HepG2 (cell line): ENCODE measurements around the gene OLFM3. TPM values are rescaled to one million over a fixed set of nuclear protein-coding genes. Genes with fewer than 3 reads are reported as not detected.

ENCODE experiments used
- ATAC-seq: fragments of 200-7000 bp; cut with Tn5 transposase; 3 replicates; pipeline ENCODE4 v1.9.1; 2020; ENCODE audit warnings: mild to moderate bottlenecking, moderate library complexity
- BruUV-seq: library from RNA; stranded (reverse); fragments of 400-500 nt; replicated peaks from 2 replicates; lab custom pipeline; 2021; lab: Mats Ljungman, UMichigan
- CTCF ChIA-PET: fragments of 300-600 bp; formaldehyde crosslinking; extraction: SDS; loops from one replicate; lab custom pipeline; 2021; ENCODE audit warnings: low total read pairs, inconsistent platforms, low intra/inter-chr PET ratio; lab: Yijun Ruan, JAX
- POLR2A ChIA-PET: fragments of 350-600 bp; sonication (Branson Sonifier 250); formaldehyde crosslinking; loops from one replicate; lab custom pipeline; 2020; ENCODE audit warnings: antibody characterized with exemption, inconsistent platforms; lab: Yijun Ruan, JAX
- DNase-seq: peaks from one replicate; pipeline ENCODE4 v3.0.0-alpha.2; 2015; ENCODE audit warnings: low spot score
- FAIRE-seq: peaks from 3 replicates; lab custom pipeline; 2011; peaks lifted over from hg19 to GRCh38; lab: Jason Lieb, UNC
- H2AFZ ChIP-seq: one replicate; pipeline ENCODE4 v1.6.1; 2011; ENCODE audit warnings: low read length, inconsistent platforms
- H3K27ac ChIP-seq: fragments of 300-600 bp; 3 replicates; pipeline ENCODE4 v1.8.0; 2011; ENCODE audit warnings: mixed run types, mild to moderate bottlenecking, mixed read lengths, low read length, inconsistent platforms; ENCODE audit not compliant: insufficient read depth; ENCODE audit errors: extremely low read length
- H3K27me3 ChIP-seq, 2 experiments: fragments of 200-600 bp in 1 of 2; 2 replicates in 1 of 2; 3 replicates in 1 of 2; pipeline versions ENCODE4 v1.6.0 to v1.8.0; 2011; ENCODE audit warnings: low read length in 2 of 2, mild to moderate bottlenecking in 2 of 2, moderate library complexity in 2 of 2, inconsistent platforms in 1 of 2; ENCODE audit not compliant: insufficient read depth in 2 of 2, control insufficient read depth in 1 of 2
- H3K36me3 ChIP-seq, 2 experiments: fragments of 200-600 bp in 1 of 2; replicated peaks in 1 of 2; 2 replicates in 1 of 2; 3 replicates in 1 of 2; pipeline versions ENCODE4 v1.5.1 to v1.8.0; 2011; ENCODE audit warnings: low read length in 2 of 2, inconsistent platforms in 1 of 2; ENCODE audit not compliant: insufficient read depth in 2 of 2, control insufficient read depth in 1 of 2
- H3K4me1 ChIP-seq: 2 replicates; pipeline ENCODE4 v1.5.1; 2012; ENCODE audit warnings: low read length, inconsistent platforms; ENCODE audit not compliant: insufficient read depth
- H3K4me2 ChIP-seq: 2 replicates; pipeline ENCODE4 v1.6.0; 2011; ENCODE audit warnings: low read depth, low read length, inconsistent platforms
- H3K4me3 ChIP-seq, 3 experiments: fragments of 200-600 bp in 1 of 3; sonication (generic), shearing (Covaris generic) in 1 of 3; replicated peaks in 1 of 3; 2 replicates each; pipeline ENCODE4 v1.5.1; 2011 to 2016; ENCODE audit warnings: low read length in 3 of 3, inconsistent platforms in 2 of 3, low read depth in 2 of 3, mild to moderate bottlenecking in 2 of 3, control low read depth in 1 of 3, mixed read lengths in 1 of 3; ENCODE audit not compliant: insufficient read depth in 1 of 3
- H3K79me2 ChIP-seq: one replicate; pipeline ENCODE4 v1.6.1; 2011; ENCODE audit warnings: low read length, inconsistent platforms; ENCODE audit not compliant: insufficient read depth
- H3K9ac ChIP-seq: 2 replicates; pipeline ENCODE4 v1.6.0; 2011; ENCODE audit warnings: mild to moderate bottlenecking, low read depth, low read length, inconsistent platforms; ENCODE audit not compliant: insufficient read depth
- H3K9me3 ChIP-seq: 2 replicates; pipeline ENCODE4 v1.5.1; 2012; ENCODE audit warnings: mild to moderate bottlenecking, low read length
- H4K20me1 ChIP-seq: 2 replicates; pipeline ENCODE4 v1.6.0; 2011; ENCODE audit warnings: inconsistent platforms, mild to moderate bottlenecking, low read length, moderate library complexity; ENCODE audit not compliant: insufficient read depth
- CEBPB ChIP-seq: IDR thresholded peaks from 2 replicates; pipeline ENCODE4 v1.6.1; 2011; ENCODE audit warnings: low read depth, low read length, improper control_type of control experiment, borderline replicate concordance
- CENPT ChIP-seq: sonication (generic); formaldehyde crosslinking; IDR thresholded peaks from 2 replicates; pipeline ENCODE4 v1.8.0; 2022; ENCODE audit warnings: low read depth, mild to moderate bottlenecking, moderate library complexity, missing genetic modification reagents
- DMAP1 ChIP-seq: IDR thresholded peaks from 2 replicates; pipeline ENCODE4 v1.6.1; 2016
- GPN1 ChIP-seq: sonication (generic); formaldehyde crosslinking; IDR thresholded peaks from 2 replicates; pipeline ENCODE4 v1.5.1; 2020; ENCODE audit warnings: missing genetic modification reagents, borderline replicate concordance
- NFE2L2 ChIP-seq: fragments of 150-350 bp; IDR thresholded peaks from 2 replicates; pipeline ENCODE4 v1.6.1; 2014; ENCODE audit warnings: low read length
- PRPF4 ChIP-seq: fragments of 200-400 bp; formaldehyde crosslinking; IDR thresholded peaks from 2 replicates; pipeline ENCODE4 v1.6.1; 2016; ENCODE audit warnings: low read length, low read depth; ENCODE audit not compliant: poor library complexity, severe bottlenecking
- U2AF2 ChIP-seq: fragments of 200-400 bp; formaldehyde crosslinking; IDR thresholded peaks from 2 replicates; pipeline ENCODE4 v1.6.1; 2017; ENCODE audit warnings: low read depth, mild to moderate bottlenecking, low read length
- ZFYVE20 ChIP-seq: sonication (generic); formaldehyde crosslinking; IDR thresholded peaks from 2 replicates; pipeline ENCODE4 v1.8.0; 2023; ENCODE audit warnings: low read depth, mild to moderate bottlenecking, moderate library complexity, missing genetic modification reagents, borderline replicate concordance
- ZNF451 ChIP-seq: sonication (generic); formaldehyde crosslinking; IDR thresholded peaks from 2 replicates; pipeline ENCODE4 v1.5.0; 2020; ENCODE audit warnings: mild to moderate bottlenecking, missing genetic modification reagents
- ZNF496 ChIP-seq: sonication (generic); formaldehyde crosslinking; IDR thresholded peaks from 2 replicates; pipeline ENCODE4 v1.8.1; 2023; ENCODE audit warnings: mild to moderate bottlenecking, moderate library complexity, missing genetic modification reagents; ENCODE audit not compliant: insufficient replicate concordance
- ZNF580 ChIP-seq: IDR thresholded peaks from 2 replicates; pipeline ENCODE4 v1.6.1; 2016; ENCODE audit warnings: low read depth, borderline replicate concordance
- WGBS: methylation state at CpG from one replicate; pipeline ENCODE4 v1.1.6; 2017; ENCODE audit warnings: low lambda C conversion rate; 5-methylcytosine and 5-hydroxymethylcytosine counted together
- in situ Hi-C: cut with HindIII; loops from 2 replicates; pipeline ENCODE4 v1.10.0; 2017; ENCODE audit warnings: low pct_unique_long_range_greater_than_20kb; ENCODE audit not compliant: extremely low pct_ligation_motif_present
- intact Hi-C: fragments of 100-400 bp; cut with micrococcal nuclease; formaldehyde crosslinking; loops from one replicate; pipeline ENCODE4 v1.10.0; 2022; ENCODE audit not compliant: unreplicated experiment
- polyA plus RNA-seq, 8 experiments: library from polyadenylated mRNA; depleted of rRNA in 3 of 8; stranded (reverse) in 7 of 8; unstranded in 1 of 8; fragments of >200 nt; fragmentation: Illumina TruSeq in 4 of 8; extraction: Trizol in 4 of 8; gene quantifications; 2 replicates each; pipeline versions ENCODE4 v1.2.1 to v1.2.3, GENCODE V29; 2011 to 2016; ENCODE audit warnings: low read depth in 4 of 8, missing spikeins in 1 of 8, mixed read lengths in 1 of 8; ENCODE audit not compliant: insufficient read depth in 1 of 8
- total RNA-seq, 5 experiments: library from RNA; depleted of rRNA; stranded (reverse); fragments of >200 nt; fragmentation: Illumina TruSeq; extraction: Trizol; gene quantifications; 2 replicates each; pipeline ENCODE4 v1.2.3, GENCODE V29; 2016; ENCODE audit warnings: low read depth in 1 of 5

The OLFM3 gene
- total and polyA plus RNA-seq, 2 of the 13 experiments (the other 11 are each of a cell fraction or from before 2014, with no cell fraction given): not detected

GRCh38 chr1:101898137-101898536 is 98.6 kb downstream of the OLFM3 start:
- Histone ChIP-seq H4K20me1 (no peaks in the 10 kb centered on the region), H3K4me3 (no peak overlapping the region), H3K4me1 (no peaks in the 10 kb centered on the region), H3K4me2 (no peak overlapping the region), H3K9ac (no peak overlapping the region), H3K27me3 (no peaks in the 10 kb centered on the region; a peak in 1 of 5 replicates), H3K9me3 (no peaks in the 10 kb centered on the region), H3K36me3 (no peaks in the 10 kb centered on the region), H2AFZ (no peak overlapping the region), H3K27ac (no peak overlapping the region), H3K79me2 (no peaks in the 10 kb centered on the region)
- ChIA-PET POLR2A (no interaction called here), CTCF (no interaction called here)
- no TSS peak for BruUV-seq
- ATAC-seq (no peak), DNase-seq (no peak), FAIRE-seq (no peak)
- intact Hi-C loops (no loop called here), in situ Hi-C loops (no loop called here)
- no peak for TF ChIP-seq ZNF496 (CRISPR knock-in tag)
- TF ChIP-seq NFE2L2: no peak
- TF ChIP-seq ZNF451 (CRISPR knock-in tag): no peak
- TF ChIP-seq ZNF580 (CRISPR knock-in tag): no peak
- no peak for TF ChIP-seq PRPF4
- TF ChIP-seq DMAP1 (CRISPR knock-in tag): no peak
- TF ChIP-seq CENPT: no peak
- TF ChIP-seq ZFYVE20: no peak
- no peak for TF ChIP-seq GPN1 (CRISPR knock-in tag)
- 46% methylated on average over 2 of the region's 2 CpGs for WGBS

GRCh38 chr1:101884621-101885020 is 112.1 kb downstream of the OLFM3 start:
- H3K79me2 ChIP-seq: no peaks in the 10 kb centered on the region
- peak; percentile 50; the same call in 1 of the 2 replicates for TF ChIP-seq CEBPB
- no peak for TF ChIP-seq U2AF2
- no TSS peak for BruUV-seq
- no peak for ATAC-seq
- ChIA-PET CTCF (no interaction called here), POLR2A (no interaction called here)
- in situ Hi-C loops: no loop called here
- H3K4me1 ChIP-seq: no peaks in the 10 kb centered on the region
- DNase-seq: no peak
- no peaks in the 10 kb centered on the region for H3K36me3 ChIP-seq
- no peak overlapping the region for H3K4me3 ChIP-seq
- no peak for FAIRE-seq
- no peak overlapping the region for H2AFZ ChIP-seq
- no peaks in the 10 kb centered on the region for H3K27me3 ChIP-seq
- 0% methylated on average over 2 of the region's 2 CpGs for WGBS
- no peaks in the 10 kb centered on the region for H4K20me1 ChIP-seq
- H3K9ac ChIP-seq: no peak overlapping the region
- H3K4me2 ChIP-seq: no peak overlapping the region
- H3K27ac ChIP-seq: no peak overlapping the region
- intact Hi-C loops: no loop called here
- H3K9me3 ChIP-seq: peaks cover 5% of the 10 kb centered on the region; the same call in 1 of the 2 replicates
